NCI-H510A treated with DMSO at 0.1 percent for 48 hours (cell line): ENCODE measurements around the gene ENTPD8.

Experiments used
- DNase-seq: peaks from one replicate; lab custom pipeline; 2025; lab: John Stamatoyannopoulos, UW

Gene ENTPD8

DNA sequence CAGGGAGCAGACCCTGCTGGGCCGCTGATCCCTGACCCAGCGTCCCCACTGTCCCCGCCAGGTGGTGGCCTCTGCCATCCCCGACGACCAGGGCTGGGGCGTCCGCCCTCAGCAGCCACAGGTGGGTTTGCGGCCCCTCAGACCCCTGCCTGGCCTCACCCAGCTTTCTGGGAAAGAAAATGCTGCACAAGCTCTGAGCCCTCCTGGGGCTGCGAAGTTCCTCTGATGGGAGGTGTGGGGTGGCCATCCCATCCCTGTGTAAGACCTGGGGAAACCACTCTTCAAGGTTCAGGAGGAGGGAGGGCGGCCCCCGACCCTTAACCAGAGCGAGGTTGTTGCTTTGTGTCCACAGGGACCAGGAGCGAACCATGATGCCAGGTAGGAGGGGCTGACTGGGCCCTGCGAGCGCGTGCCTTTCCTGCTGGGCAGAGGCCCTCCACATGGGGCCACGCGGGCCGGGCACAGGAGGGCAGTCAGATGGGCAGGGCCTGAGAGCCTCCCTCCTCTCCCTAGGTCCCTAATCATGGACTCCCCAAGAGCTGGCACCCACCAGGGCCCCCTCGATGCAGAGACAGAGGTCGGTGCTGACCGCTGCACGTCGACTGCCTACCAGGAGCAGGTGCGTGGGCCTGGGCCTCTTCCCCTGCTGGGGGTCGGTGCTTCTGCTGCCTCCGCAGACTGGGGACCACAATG is 10.3 kb downstream of the ENTPD8 start:
- no peak for DNase-seq

DNA sequence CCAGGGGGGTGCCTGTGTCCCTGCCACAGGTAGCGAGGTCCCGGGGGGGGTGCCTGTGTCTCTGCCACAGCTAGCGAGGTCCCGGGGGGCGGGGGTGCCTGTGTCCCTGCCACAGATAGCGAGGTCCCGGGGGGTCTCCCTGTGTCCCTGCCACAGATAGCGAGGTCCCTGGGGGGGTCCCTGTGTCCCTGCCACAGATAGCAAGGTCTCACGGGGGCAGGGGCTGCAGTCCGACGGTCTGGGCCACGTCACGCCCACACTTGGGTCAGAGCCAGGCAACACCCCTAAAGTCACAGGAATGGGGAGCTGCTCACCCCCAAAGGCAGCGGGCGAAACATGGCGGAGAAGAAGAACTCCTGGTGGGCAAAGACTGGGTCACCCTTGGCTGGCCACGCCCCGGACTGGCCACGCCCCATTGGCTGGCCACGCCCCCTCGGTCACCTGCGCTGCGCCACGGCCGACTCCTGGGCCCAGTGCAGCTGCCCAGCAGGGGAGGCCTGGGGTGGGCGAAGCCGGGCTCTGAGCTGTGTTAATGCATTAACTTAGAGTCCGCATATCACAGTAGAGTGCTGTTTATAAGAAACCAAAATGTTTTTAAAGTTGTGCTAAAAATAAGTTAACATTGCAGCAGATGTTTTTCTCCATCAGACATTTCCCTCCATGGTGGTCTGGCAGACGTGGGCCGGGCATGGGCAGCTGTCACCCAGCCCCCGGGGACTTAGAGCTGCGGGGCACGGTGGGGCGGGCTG is 11.0 kb downstream of the ENTPD8 start:
- DNase-seq: no peak

DNA sequence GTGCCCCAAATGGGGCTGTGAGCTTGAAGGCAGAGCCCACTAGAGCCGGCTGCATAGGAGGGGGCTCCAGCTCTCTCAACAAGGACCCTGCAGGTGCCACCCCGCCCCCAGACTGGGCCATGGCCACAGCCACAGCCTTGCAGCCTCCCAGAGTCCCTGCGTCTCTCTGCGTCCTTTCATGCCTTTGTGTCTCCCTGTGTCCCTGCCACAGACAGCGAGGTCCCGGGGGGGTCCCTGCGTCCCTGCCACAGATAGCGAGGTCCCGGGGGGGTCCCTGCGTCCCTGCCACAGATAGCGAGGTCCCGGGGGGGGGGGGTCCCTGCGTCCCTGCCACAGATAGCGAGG is 11.6 kb downstream of the ENTPD8 start:
- no peak for DNase-seq

DNA sequence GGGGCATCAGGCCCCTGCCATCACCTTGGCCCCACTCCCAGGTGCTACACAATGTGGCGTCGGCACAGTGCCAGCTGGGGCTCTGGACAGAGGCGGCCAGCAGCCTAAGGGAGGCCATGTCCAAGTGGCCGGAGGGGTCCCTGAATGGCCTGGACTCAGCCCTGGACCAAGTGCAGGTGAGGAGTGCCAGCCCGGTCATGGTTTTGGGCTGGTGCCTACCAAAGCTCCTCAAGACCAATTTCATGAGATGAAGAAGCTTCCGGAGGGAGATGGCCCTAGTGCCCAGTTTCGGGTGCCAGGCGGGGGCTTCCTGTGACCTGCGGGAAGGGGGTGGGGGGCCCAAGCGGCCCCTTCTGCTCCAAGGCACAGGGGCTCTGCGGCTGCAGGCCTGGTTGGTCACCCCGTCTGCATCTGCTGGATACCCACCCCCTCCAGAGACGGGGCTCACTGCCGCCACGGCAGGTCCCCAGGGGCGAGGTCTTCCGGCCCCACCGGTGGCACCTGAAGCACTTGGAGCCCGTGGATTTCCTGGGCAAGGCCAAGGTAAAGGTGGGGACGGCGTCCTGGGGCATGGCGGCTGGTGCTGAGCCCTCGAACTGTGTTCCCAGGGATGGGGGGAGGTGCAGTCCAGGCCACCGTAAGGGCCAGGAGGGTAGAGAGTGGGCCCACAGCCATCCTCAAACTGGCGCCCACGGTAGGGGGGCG is 12.2 kb downstream of the ENTPD8 start:
- DNase-seq: no peak

DNA sequence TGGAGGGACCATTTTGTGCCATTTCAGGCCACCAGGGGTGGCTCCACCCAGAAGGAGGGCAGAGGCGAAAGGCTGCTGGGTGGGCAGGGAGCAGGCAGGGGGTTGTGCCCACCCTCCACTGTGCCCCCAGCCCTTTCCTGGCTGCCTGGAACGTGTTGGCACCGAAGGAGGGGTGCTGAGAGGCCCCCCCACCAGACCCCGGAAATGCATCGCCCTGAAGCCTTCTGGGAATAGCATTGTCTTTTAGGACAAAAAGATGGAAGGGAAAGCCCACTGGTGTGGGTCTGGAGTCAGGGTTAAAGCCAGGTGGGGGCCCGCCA is 12.9 kb downstream of the ENTPD8 start:
- DNase-seq: no peak

DNA sequence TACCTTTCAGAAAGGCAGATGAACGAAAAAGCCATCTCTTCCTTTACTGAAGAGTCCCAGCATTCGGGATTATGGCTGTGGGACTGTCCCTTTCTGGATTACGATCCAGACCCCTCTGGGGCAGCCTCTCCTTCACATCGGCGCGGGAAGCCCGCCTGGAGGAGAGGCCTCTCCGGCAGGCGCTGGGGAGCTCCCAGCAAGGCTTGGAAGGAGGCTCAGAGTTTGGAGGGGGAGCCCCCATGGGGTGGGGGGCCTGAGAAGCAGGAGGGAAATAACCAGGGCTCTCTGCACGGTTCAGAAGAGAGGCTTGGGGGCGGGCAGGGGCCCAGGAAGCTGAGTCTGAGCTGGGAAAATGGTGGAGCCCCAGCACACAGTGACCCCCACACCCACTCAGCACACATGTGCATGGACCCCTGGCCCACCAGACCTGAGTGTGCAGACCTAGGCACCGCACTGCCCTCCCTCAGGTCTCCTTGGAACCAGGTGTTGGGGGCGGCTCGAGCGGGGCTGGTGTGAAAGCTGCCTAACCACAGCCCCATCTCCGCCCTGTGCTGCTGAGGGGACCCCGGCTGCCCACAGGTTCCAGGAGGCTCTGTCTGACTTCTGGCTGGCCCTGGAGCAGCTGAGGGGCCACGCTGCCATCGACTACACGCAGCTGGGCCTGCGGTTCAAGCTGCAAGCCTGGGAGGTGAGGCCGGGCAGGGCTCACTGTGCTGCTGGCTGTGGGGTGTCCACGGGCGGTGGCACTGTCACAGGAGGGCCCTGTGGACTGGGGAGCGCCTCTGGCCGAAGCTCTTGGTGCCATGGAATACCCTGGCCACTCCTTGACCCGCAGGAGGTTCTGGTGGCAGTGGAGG is 13.5 kb downstream of the ENTPD8 start:
- no peak for DNase-seq

DNA sequence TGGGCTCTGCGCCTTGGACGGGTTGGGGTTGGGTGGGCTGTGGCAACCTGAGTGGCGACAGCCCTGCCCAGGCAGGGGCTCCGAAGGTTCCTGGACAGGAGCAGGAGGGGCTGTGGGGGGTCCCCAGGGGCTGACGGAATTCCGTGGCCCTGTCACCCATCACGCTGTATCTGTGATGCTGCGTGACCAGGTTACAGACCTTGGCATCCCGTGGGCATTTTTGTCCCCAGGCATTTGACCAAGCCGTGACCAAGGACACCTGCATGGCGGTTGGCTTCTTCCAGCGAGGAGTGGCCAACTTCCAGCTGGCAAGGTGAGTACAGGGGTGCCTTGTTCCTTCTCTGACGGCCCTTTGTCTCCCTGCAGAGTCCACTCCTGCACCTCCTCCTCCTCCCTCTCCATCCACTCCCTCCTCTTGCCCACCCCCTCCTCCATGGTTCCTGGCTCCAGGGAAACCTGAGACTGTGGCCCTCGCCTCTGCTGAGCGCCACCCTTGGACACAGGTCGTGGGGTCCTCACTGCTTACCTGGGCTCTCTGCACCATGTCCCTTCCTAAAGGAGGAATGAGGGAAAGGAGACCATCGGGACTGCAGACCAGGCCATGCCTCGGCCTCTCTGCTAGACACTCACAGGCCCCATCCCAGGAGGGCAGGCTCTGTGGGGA is 15.0 kb downstream of the ENTPD8 start:
- DNase-seq: no peak

DNA sequence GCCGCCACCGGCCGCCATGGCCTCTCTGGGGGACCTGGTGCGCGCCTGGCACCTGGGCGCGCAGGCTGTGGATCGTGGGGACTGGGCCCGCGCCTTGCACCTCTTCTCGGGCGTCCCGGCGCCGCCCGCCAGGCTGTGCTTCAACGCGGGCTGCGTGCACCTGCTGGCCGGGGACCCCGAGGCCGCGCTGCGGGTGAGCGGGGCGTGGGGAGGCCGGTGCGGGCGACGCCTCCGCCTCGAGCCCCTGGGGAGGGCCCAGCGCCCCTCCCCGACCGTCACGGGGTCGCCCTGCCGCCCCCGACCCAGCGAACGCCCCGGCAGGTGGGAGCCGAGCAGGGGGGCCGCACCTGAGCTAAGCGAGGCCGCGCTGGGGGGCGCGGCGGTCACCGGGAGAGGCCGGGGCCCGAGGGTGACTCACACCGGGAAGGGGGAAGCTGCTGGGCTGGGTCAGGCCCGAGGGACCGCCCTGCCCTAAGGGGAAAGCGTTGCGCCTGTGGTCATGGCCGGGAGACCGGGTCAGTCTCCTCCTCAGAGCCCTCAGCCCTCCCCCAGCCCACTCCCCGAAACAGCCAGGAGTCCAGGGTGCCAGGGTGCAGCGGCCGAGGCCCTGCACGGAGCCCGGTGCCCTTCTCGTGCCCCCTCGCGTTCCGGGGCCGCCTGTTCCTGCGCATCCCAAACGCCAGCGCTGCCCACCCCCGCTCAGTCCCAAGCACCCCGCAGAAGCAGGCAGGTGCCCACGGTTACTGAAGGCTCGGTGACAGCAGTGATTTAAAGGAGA is 17.5 kb downstream of the ENTPD8 start:
- no peak for DNase-seq

DNA sequence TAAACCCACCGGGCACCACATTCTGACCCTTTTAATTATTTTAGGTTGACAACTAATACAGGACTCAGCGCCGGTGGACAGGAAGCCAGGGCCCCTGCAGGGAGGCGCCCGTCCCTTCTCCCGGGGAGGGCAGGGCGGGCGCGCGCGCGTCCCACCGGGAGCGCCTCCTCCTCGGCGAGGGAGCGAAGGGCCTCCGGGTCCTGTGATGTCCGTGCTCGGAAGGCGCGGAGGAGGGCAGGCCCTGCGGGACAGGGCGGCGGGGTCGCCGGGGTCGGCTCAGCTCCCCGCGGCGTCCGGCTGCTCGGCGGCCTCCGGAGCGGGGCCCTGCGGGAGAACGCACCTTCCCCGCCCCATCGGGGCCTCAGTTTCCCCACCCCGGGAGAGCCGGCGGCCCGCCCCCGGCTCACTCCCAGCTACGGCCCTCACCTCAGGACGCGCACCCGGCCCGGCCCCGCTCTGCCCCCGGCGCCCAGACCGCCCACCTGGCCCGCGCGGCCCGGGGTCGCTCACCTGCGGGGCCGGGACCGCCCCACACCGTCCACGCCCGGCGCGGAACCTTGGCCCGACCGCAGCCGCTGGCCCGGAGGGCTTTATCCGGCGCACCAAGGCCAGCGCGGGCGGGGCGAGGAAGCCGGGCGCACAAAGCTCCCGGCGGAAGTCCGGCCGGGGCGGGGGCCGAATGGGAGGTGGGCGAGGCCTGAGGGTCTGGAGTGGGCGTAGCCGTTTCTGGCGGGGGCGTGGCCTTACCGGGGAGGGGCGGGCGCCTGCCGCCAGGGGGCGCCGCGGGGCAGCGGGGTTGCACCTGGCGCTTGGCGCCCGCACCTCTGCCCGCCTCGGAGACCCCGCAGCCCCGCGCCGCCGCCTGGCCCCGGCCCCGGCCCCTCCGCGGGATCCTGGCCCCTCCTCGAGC is 18.3 kb downstream of the ENTPD8 start, which contains the start of the genes EXD3 and NOXA1:
EXD3 (minus strand) TSS at position 559 of the 910 bp plus-strand sequence. CDS start 27,805 bp downstream, outside the sequence.
NOXA1 (plus strand) TSS at position 790 of the 910 bp plus-strand sequence. CDS start 137 bp downstream, outside the sequence.
- DNase-seq: peak; percentile 82

DNA sequence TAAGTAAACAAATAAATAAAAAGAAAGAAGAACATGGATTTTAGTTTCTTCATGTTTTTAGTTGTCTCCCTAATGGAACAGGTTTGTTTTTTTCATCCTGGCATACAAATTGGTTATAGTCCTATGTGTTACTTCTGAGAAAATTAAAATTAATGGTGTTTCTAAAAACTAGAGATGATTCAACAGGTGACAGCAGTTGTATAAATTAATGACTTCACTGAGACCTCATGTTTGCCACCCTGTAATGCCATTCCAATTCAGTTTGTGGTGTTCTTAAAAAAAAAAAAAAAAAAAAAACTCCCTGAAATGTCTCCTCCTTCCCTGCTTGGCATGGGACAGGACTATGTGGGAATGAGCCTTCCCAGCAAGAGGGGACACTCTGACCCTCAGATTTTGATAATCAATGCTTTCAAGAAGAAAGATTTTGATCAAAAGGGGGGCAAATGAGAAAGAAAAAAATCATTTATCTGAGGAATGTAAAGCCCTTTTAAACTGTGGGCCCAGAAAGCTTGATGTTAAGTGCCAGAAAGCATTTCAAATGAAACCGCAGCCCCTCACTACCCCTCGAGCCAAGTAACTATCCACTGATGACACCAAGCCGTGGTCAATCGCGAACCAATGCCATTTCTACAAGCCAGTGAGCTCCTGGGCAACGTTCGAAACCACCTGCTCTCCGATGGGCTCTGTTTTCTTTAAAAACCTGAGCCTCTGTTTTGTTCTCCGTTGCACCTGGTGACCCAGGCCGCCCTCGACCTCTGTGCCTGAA is 19.1 kb downstream of the ENTPD8 start:
- no peak for DNase-seq

DNA sequence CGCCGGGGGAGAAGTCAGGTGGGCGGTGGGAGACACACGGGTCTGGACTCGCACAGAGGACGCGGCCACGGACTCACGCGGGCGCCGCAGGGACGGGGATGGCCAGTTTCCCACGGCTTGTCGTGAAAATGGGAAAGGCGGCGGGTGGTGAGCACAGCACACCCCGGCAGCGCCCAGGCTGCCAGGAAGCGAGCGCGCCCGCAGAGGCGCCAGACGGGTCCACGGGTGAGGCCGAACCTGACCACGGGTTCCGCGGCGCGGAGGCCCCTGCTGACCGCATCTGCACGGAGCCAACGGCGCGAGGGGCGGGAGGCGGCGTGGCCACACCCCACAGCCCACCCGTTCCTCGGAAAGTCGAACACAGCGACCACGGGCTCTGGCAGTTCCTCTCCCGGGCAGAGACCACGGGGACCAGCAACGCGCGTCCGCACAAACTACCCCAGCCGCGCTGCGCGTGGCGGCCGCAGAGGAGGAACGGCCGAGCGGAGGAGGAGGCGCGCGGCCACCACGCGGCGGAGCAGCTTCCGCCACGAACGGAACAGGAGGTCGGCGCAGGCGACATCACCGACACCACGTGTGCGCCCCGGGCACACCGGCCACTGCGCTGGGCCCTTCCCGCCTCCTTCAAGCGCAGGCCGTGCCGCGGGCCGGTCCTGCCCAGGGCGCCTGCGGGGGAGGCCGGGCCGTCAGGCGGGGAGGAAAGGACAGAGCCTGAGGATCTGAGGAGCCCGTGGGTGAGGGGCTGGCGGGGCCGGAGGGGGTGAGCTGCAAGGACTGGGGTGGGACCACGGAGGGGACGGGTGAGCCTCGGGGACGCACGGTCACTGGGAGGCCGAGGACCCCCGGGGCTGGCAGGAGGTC is 23.8 kb downstream of the ENTPD8 start:
- no peak for DNase-seq

DNA sequence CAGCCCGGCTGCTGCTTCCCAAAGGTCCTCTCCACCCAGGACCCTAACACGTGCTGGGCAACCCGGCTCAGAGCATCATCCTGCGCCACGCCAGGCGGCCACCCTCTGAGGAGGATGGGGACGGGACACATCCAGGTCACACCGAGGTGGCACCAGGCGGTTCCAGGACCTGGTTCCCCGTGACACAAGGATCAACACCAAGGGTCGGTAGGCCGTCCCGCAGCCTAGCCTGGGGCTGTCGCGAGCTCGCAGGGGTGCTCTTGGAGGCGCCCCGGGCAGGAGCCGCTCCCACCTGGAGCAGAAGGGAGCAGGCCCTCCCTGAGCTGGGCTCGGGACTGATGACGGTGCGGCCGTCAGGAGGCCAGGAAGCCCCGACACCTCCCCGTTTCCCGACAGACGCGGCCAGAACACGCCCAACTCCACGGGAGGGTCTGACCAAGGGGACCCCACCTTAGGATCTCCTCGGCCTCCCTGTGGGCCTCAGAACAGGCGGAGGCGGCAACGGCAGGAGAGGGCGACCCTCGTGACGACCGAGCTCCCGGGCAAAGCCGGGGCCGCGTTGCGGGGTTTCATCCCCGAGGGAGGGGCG is 24.5 kb downstream of the ENTPD8 start:
- DNase-seq: no peak

DNA sequence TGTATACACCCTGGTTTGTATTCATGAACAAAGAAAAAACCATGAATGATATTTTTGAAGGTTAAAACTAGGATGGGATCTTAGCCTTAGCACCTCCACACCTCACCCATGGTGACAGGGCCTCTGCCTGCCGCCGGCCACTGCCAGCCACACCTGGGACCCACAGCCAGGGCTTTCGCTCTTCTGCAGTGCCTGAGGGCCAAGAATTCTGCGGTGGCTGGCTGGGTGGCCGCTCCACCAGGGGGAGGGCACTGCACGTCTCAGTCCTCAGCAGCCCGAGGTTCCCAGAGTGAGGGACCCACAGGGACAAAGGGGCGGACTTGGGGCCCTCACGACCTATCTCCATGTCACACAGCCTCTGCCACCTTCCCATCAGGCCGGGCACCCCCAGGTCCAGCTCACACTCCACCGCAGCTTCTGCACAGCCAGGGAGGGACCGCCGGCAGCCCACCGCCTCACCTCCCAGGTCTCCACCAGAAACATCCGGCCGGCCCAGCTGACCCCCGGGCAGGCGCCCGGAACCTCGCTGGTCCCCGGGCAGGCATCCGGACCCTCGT is 25.1 kb downstream of the ENTPD8 start:
- DNase-seq: no peak

DNA sequence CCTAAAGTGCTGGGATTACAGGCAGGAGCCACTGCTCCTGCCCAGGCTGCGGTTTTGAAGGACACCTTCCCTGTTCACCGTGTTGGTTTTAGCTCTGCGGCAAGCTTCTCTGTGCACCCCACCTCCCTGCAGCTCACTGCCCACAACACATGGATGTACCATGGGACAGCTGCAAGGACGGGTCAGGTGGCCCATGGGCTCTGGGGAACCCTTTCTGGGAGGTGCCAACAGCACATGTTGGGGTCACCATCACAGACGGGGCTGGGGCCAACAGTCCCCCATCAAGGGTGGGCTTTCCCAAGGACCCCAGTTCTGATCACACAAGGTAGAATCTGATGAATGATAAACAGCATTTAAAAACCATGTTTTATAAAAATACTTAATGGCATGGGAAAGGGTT is 25.7 kb downstream of the ENTPD8 start:
- no peak for DNase-seq

DNA sequence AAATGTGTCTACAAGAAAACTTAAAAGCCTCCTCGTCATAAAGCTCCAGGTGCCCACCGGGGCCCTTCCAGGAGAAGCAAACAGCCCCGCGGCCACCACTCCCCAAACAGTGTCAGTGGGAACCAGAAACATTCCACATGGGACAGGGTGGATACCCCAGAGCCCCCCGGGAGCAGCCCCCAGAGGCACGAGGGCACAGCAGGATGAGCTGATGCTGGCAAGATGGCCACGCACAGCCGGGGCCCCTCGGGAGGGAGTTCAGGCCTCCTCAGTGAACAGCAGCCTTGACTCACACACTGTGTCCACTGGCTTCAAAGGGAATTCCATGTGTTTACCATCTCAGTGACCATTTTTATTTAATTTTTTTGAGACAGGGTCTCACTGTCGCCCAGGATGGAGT is 28.7 kb downstream of the ENTPD8 start:
- DNase-seq: no peak

DNA sequence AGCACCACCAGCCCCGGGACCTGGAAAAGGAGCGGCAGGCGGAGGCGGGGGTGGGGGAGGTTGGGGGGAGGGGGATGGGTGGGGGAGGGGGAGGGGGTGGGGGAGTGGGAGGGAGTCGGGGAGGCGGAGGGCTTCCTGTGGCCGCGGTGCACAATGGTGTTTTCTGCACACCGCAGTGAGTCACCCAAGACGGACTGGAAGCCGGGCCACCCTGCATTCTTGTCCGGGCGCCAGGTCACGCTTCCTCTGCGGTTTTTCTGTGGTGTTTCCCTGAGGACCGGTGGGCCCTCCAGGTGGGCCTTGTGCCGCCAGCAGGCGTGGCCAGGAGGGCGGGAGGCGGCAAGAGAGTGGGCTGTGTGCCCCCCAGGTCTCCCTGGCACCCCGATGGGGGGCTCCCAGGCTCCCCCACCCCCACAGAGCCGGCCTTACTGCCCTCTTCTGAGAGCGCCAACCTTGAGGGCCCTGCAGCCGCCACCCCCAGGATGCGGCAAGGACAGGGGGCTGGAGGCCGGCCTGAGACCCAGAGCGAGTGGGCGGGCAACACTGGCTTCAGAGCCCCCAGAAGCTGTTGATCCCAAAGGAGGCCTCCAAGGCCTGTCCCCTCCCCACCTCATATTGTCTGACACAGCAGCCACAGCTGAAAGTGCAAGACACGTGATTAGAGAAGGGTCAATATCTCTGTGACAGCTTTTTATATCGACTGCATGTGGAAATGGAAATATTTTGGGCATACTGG is 29.3 kb downstream of the ENTPD8 start:
- DNase-seq: no peak

DNA sequence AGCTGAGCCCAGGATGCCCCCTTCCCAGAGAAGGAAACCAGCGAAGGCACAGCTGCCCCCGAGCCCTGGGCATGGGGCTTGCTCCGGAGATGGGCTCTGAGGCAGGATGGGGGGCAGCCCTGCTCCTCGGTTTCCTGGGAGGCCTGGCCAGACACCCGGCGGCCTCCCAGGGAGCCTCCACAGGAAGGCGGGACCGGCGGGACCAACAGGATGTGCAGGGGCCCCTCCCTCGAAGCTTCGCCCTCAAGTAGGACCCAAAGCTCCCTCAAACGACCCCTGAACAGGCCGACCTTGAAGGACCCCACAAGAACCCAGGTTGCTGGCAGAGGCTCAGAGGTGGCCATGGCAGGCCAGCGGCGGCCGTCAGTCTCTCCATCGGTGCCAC is 29.9 kb downstream of the ENTPD8 start:
- DNase-seq: no peak
